ENCODE results near the gene THOC6. TPM values are rescaled to one million over a fixed set of nuclear protein-coding genes. Genes with fewer than 3 reads are reported as not detected.

Gene THOC6
- total and polyA plus RNA-seq, 8 donors = 23.9 to 38.7 (median 26.9) TPM

GRCh38 chr16:3029491-3030221 is 5.8 kb downstream of the THOC6 start:
- Histone ChIP-seq H3K4me3 (no peak overlapping the region), H3K9me3 (no peaks in the 10 kb centered on the region), H3K27ac (no peak overlapping the region), H3K4me1 (peaks cover 3 to 35% of the 10 kb centered on the region in 2 donors), H3K27me3 (peaks cover 33 to 64% of the 10 kb centered on the region in 2 donors), H3K36me3 (peaks cover 0 to 21% of the 10 kb centered on the region in 2 donors)
- ATAC-seq = no peak
- no peak for DNase-seq
- intact Hi-C loops (cut with DNase I) = no loop called here
- TF ChIP-seq CTCF (IDR thresholded peaks at IDR 0.05) = no peak

- H3K27me3 ChIP-seq = peaks cover 35 to 73% of the 10 kb centered on the region in 2 donors
- peaks cover 0 to 20% of the 10 kb centered on the region in 2 donors for H3K36me3 ChIP-seq
- intact Hi-C loops (cut with DNase I) = no loop called here
- peaks cover 0 to 29% of the 10 kb centered on the region in 2 donors for H3K4me1 ChIP-seq
- H3K27ac ChIP-seq = no peak overlapping the region
- TF ChIP-seq CTCF (IDR thresholded peaks at IDR 0.05) = no peak
- DNase-seq = no peak
- H3K9me3 ChIP-seq = no peaks in the 10 kb centered on the region
- H3K4me3 ChIP-seq = no peak overlapping the region
- ATAC-seq = no peak
Measured at GRCh38 chr16:3030222-3031212, 6.7 kb downstream of the THOC6 start.

DNA sequence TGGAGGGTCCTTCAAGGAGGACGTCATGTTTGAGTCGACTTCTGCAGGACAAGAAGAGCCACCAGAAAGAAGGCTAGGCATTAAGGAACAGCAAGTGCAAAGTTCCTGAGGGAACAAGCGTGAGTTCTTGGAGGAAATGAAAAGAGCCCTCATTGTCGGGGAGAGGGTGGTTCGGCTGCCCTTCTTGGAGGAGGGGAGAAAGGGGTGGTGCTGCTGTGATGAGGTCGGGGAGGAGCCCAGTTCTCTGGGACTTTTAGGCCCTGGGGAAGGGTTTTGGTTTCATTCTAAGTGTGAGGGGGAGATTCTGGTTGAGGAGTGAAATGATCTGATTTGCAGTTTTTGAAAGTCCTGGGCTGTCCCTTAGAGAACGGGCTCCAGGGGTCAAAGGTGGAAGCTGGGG is 8.8 kb downstream of the THOC6 start:
- Histone ChIP-seq H3K27me3 (peaks cover 55 to 94% of the 10 kb centered on the region in 2 donors), H3K9me3 (no peaks in the 10 kb centered on the region), H3K27ac (no peak overlapping the region), H3K36me3 (no peaks in the 10 kb centered on the region), H3K4me3 (no peak overlapping the region), H3K4me1 (peaks cover 0 to 43% of the 10 kb centered on the region in 2 donors)
- ATAC-seq (no peak), DNase-seq (no peak)
- TF ChIP-seq CTCF (IDR thresholded peaks at IDR 0.05) = no peak
- intact Hi-C loops (cut with DNase I) = no loop called here

- Histone ChIP-seq H3K27me3 (peaks cover 54 to 100% of the 10 kb centered on the region in 2 donors), H3K27ac (no peak overlapping the region)
Measured at GRCh38 chr16:3035289-3035971, 11.6 kb downstream of the THOC6 start.

More at GRCh38 chr16:3035289-3035971, 11.6 kb downstream of the THOC6 start:
- peaks cover 0 to 19% of the 10 kb centered on the region in 2 donors for H3K4me1 ChIP-seq
- DNase-seq = peak in 1 of 4 donors; percentile 58
- TF ChIP-seq CTCF (IDR thresholded peaks at IDR 0.05) = no peak
- ATAC-seq = no peak
- intact Hi-C loops (cut with DNase I) = no loop called here
- H3K4me3 ChIP-seq = peak overlapping the region in 1 of 2 donors; percentile 40
- no peaks in the 10 kb centered on the region for H3K9me3 ChIP-seq
- H3K36me3 ChIP-seq = no peaks in the 10 kb centered on the region

Measured in left lung (tissue), 10 donors.